Measurements from ENCODE around the gene SIRPB1.
"Not testable (repeated sequence)": the region's sequence is repeated elsewhere in the genome, so short reads cannot be mapped to it uniquely, and the experiment has no call there.

Gene SIRPB1

DNA sequence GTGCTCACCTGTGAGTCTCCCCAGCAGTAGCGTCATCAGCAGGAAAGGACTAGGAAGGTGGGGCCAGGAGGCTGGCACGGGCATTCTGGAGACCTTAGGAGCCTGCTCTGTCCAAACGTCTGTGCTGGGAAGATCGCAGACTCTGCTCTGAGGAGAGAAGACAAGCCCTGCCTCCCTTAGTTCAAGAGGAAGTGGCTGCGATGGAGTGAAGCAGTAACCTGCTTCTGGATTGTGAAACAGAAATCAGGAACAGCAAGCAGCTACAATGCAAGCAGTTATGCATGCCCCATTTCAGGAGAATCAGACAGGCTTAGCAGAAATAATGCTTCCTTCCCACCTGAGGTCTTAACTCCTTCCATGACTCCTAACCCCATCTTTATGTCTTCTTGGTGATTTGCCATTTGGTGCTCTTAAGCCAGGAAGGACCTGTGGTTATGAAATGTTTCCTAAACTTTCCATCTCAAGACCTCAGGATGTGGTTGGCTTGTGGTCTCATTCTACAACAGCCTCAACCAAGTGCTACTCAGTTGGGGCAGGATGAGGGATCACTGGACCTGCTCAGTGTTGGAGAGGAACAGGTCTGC, at the start of gene SIRPB1:
TSS of gene SIRPB1 (minus strand) at position 149 of the 584 bp plus-strand sequence. CDS start at position 84, 65 bp downstream.
- in situ Hi-C loops (cut with MboI; ENCODE audit: low sequenced_read_pairs) = no loop called here

DNA sequence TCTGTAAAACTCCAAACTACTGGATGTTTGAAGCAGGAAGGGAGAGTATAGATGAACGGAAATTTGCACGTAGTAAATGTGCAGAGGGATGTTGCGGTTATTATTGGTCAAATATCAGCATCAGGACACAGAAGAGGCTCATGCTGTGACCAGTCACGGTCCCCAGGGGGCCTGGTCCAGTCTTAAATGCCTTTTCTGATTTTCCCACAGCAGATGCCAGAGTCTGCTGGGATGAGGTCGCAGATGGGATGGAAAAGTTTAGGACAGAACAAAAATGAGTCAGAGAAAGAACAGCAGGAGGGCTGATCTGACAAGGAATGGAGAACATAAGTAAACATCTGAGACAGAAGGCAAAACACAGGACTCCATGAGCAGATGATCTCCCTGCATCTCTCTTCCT, 49.5 kb upstream of the SIRPB1 start:
- in situ Hi-C loops (cut with MboI; ENCODE audit: low sequenced_read_pairs) = no loop called here

DNA sequence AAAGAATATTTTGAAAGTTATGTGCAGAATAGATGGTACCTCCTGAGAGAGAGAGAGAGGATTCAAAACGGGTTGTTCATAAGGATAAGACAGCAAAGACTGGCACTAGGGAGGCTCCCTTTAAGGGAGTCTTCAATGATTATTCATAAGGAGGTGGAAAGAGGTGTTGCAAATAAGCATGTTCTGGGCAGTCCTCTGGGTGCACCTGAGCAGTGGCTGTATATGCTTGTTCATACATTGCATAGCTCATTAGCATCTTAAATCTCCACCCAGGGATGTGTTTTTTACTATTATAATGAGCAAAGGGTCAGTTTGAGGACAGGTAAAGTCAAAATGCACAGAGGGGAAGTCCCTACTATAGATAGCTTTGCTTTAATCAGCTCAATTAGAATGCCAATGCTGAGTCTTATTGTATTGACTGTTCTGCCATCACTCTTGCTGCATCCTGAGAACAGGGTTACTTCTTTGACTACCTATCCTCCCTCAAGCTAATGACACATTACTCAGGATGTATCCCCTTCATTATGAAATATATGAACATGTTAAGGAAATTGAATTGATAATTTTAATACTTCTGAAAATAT, 47.8 kb upstream of the SIRPB1 start:
- in situ Hi-C loops (cut with MboI; ENCODE audit: low sequenced_read_pairs) = no loop called here

DNA sequence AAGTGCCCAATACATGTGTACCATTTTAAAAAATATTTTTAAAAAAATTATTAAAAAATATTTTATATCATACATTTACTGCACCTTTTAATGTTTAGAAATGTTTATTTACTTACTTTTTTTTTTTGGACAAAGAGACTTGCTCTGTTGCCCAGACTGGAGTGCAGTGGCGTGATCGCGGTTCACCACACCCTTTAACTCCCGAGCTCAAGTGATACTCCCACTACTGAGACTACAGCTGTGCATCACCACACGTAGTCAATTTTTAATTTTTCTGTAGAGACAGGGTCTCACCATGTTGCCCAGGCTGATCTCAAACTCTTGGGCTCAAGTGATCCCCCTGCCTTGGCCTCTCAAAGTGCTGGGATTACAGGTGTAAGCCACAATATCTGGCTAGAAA, 47.0 kb upstream of the SIRPB1 start:
- in situ Hi-C loops (cut with MboI; ENCODE audit: low sequenced_read_pairs) = no loop called here

DNA sequence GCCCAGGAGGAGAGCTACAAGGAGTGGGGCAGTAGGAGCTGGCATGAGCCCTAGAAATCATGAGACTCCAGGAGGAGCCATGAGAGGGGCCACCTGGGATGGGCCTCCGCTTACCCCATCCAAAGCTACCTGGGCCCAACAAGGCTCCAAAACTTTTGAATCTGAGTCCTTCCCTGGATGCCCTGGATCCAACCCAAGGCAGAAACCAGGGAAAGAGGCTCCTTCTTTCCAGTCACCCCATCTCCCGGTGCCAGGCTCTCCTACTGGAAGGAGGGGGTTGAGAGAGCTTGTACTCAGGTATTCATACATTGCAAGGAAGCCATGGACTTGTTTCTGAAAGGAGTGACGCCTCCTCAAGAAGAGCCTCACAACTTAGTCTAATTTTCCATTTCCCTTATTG, 45.5 kb upstream of the SIRPB1 start:
- in situ Hi-C loops (cut with MboI; ENCODE audit: low sequenced_read_pairs) = no loop called here

DNA sequence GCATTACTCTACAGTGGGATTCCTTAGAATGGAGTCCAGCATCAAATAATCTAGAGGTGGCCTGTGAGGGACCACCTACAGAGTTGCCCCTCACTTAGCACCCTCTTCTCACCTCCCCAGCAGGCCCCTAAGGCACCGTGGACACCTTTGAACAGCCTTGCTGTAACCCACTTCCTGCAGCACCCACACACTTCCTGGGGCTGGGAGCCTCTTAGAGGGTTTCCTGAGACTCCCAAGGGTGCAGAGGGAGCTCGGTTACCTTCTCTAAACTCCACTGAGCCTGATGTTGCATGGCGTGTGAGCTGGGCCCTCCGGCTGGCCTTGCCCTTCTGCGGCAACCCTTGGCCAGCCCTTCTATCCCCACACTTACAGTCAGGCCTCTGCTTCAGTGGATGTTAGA, 45.1 kb upstream of the SIRPB1 start:
- in situ Hi-C loops (cut with MboI; ENCODE audit: low sequenced_read_pairs) = no loop called here

DNA sequence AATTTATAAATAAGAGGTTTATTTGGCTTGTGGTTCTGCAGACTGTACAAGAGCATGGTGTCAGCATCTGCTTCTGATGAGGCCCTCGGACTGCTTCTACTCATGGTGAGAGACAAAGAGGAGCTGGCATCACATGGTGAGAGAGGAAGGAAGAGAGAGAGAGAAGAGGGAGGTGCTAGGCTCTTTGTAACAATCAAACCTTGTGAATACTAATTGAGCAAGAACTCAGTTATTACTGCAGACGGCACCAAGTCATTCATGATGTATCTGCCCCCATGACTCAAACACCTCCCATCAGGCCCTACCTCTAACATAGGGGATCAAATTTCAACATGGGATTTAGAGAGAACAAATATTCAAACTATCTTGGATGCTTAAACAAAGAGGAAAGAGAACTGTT, 44.1 kb upstream of the SIRPB1 start:
- in situ Hi-C loops (cut with MboI; ENCODE audit: low sequenced_read_pairs) = no loop called here

DNA sequence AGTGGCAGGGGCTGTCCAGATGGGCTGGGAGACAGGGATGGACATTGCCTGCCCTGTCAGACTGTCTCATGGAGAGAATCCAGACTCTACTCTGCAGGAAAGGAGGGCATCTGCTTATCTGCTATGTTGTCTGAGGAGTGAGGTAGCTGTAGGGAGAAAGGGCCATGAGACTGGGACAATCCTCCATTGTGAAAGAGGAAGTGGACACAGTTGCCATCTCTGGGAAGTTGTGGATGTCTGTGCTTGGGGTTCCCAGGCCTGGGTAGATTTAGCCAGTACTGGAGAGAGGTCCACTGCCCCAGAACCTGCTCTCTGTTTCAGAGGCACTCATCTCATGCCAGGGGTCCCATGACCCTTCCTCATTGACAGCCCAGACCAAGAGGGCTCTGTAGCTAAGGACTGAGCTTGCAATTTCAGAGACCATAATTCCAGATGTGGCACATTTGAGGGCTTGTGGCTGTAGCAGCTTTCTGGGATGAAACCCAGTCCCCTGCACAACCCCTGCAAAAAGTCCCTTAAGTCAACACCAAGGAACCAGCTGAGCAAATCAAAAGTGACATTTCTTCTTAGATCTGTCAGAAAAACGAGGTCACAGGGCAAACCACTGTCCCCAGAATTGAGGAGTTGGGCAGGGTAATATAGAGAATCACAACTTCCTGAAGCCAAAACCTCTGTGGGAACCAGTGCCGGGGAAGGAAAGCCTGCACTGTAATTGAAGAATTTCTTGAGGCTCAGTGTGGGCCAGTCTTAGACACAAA, 41.9 kb upstream of the SIRPB1 start:
- in situ Hi-C loops (cut with MboI; ENCODE audit: low sequenced_read_pairs) = no loop called here

DNA sequence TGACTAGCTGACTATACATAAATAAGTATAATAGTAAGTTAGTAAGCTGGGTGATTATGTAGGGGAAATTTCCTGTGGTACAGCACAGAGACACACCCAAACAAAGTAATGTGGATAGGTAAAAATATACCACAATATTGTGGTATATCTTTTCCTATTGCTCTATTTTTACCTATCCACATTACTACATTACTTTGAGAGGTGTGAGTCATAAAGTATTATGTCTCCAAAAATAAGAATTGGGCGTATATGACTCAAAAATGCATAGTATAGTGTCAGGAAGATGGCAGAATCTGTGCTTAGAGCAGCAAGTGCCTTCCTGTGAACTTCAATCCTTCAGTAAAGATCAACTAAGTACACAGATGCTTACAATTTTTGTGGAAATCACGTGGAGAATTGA, 40.4 kb upstream of the SIRPB1 start:
- in situ Hi-C loops (cut with MboI; ENCODE audit: low sequenced_read_pairs) = no loop called here

DNA sequence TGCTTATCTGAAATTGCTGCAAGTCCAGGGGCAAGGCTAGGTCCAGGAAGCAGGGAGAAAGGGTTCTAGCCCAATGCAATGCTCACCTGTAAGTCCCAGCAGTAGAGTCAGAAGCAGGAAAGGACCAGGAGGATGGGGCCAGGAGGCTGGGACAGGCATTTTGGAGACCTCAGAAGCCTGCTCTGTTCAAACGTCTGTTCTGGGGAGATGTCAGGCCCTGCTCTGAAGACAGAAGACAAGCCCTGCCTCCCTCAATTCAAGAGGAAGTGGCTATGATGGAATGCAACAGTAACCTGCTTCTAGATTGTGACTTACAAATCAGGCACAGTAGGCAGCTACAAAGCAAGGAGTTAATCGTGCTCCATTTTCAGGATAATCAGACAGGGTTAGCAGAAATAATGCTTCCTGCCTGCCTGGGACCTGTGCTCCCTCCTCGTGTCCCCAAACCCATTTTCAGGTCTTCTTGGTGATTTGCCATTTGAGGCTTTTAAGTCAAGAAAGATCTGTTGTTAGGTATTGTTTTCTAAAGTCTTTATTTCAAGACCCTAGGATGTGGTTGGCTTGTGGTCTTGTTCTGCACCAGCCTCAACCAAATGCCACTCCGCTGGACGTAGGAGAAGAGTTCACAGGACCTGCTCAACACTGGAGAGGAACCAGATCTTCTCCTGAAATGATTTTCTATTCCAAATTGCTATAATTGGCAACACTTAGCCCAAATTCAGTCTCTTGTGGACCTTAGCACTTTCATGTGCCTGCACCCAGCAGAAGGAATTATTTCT, 37.9 kb upstream of the SIRPB1 start, which contains the start of gene SIRPG:
TSS of gene SIRPG (minus strand) at position 224 of the 779 bp plus-strand sequence. CDS start at position 159, 65 bp downstream.
- in situ Hi-C loops (cut with MboI; ENCODE audit: low sequenced_read_pairs) = no loop called here

DNA sequence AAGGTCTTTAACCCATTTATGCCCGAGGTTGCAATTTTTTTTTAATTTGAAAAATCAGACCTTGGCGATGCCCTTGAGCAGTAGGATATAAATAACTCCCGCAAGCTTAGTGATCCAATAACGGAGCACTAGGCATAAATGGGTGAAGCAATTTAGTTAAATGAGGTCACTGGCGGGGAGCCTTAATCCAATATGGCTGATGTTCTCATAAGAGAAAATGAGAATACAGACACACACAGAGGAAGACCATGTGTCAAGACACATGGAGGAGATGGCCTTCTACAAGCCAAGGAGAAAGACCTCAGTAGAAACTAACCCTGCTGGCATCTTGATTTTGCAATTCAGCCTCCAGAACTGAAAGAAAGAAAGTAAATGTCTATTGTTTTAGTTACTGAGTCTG, 37.0 kb upstream of the SIRPB1 start:
- in situ Hi-C loops (cut with MboI; ENCODE audit: low sequenced_read_pairs) = no loop called here

DNA sequence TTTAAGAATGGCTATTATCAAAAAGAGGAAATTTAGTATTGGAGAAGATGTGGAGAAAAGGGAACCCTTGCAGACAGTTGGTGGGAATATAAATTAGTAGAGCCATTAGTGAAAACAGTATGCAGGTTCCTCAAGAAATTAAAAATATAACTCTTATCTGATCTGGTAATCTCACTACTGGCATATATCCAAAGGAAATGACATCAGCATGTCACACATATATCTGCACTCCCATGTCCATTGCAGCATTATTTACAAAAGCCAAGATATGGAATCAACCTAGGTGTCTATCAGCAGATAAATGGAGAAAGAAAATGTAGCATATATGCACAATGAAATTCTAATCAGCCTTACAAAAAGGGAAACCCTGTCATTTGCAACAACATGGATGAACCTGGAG, 35.2 kb upstream of the SIRPB1 start:
- in situ Hi-C loops (cut with MboI; ENCODE audit: low sequenced_read_pairs) = no loop called here

DNA sequence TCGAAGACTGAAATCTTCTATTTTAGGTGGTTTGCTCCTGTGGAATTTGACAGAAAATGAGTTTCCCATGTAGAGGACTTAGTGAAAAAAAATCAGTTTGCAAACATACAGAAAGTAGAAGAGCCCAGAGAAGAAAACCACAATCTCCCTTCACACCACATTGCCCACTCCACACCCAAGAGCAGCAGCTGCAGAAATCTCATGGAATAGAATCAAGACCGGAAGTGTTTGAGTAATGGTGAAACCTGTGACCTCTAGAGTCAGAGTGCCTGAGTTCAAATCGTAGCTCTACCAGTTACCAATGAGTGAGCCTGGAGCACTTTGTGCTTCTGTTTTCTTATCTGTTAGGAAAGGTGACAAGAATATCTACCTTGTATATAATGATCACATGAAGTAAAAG, 33.2 kb upstream of the SIRPB1 start:
- in situ Hi-C loops (cut with MboI; ENCODE audit: low sequenced_read_pairs) = no loop called here

DNA sequence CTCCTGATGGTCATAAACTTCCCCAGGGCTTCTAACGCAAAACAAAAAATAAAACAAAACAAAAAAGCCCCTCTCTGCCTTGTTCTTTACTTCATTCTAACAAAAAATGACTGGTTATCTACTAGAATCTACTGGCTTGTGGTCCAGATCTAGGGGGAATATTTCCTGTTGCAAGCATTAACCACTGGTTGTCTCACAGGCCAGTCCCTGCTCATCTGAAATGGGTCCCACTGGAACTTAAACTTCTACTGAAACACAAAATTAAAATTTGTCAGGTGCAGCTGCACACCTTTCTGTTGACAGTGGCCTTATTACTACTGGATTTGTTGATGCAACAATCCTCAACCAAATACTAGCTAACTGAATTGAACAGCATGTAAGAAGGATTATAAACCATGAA, 32.3 kb upstream of the SIRPB1 start:
- in situ Hi-C loops (cut with MboI; ENCODE audit: low sequenced_read_pairs) = no loop called here

DNA sequence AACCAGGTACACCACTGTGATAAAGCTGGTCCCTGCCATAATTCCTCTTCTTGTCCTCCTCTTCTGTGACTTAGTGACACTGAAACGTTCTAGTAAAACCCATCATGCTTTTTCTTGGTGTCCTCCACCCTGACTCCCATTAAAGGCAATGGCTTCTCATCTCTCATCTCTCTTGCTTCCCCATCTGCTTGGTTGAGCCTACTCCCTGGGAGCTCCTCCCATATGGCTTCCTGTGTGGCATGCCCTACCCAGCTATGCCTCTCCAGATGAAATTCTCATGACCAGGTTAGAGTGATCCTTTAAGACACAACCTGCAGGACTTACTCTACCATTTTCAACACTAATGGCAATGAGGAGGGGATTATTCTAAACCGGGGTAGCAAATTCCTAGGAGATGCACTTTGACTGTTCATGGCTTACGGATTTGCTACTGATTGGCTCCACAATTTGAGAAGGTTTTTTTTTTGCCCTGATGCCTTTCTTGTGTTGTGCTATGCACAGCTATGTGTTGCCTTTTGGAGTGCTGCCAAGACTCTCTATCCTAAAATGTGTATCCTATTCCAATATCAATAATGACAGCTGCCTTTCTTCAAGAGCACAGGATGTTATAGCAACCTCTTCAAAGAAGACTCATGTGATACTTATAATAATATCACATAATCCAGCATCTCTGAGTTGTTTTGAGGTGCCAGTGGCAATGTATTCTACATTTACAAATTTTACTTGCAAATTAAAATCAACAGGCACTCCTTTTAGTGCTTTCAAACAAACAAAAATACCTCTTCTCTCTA, 31.7 kb upstream of the SIRPB1 start:
- in situ Hi-C loops (cut with MboI; ENCODE audit: low sequenced_read_pairs) = no loop called here

DNA sequence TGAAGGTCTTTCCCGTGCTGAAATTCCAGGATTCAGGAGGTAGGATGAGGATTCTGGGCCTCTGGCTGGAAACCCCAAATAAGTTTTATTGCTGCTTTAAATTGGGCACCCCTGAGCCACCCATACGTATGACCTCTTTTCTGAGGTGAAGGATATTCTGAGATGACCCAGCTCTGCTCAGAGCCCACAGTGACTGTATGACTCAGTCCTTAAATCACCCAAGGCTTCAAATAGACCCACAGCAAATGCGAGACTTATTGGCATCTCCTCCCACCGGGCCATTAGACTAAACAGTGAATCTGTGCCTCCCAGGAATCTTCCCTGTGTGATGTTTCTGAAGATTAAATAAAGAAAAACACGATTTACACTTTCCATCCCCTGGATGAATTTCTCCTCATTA, 28.3 kb upstream of the SIRPB1 start:
- in situ Hi-C loops (cut with MboI; ENCODE audit: low sequenced_read_pairs) = no loop called here

DNA sequence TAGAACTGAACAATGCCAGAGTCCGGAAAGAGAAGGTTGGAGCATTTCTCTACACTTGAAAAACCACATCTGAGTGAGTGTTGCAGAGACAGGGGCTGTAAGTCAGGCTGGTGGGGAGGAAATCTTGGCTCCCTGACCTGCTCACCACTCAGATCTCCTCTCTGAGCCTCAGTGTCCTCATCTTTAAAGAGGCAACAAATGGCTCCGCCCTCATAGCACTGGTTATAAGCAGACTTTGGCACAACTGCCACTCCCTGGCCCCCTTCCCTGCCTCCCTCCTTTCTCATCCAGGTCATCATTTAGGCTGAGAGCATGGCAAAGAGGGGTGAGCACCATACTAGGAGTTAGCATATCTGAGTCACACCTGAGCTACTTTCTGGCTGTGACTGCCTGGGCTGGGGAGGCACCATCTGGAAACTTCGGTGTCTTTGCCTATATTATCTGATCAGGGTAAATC, 27.2 kb upstream of the SIRPB1 start:
- in situ Hi-C loops (cut with MboI; ENCODE audit: low sequenced_read_pairs) = no loop called here

DNA sequence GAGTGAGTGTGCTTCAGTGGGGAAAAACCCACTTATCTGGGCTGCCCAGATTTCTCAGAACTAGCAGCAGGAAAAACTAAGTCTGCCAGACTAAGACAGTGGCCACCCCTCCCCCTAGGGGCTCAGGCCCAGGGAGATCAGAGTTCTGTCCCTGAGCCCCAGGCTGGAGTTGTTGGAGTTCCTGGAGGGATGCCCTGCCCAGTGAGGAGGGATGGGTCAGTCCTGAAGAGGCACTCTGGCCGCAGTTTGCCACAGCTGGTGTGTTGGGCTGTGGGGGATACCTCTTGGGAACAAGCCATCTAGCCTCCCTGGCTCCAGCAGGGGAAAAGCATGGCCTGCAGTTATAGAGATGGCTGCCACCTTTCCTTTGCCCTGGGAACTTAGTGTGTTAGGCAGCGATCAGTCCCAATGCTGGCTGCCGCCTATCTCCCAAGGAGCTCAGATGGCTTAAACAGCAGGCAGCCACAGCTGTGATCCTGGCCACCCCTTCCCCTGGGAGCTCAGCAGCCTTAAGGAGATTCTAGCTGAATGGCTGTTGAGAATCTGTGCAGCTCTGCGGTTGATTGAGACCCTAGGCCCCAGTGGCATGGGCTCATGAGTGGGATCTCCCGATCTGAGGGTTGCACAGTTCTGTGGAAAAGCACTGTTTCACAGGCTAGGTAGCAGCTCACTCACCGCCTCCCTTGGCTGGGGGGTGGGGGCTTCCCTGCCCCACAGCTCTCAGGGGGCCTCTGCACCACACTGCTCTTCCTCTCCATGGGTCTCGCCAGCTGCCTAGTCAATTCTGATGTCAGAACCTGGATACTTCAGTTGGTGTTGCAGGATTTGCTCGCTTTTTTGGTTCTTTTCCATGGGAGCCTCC, 24.5 kb upstream of the SIRPB1 start:
- in situ Hi-C loops (cut with MboI; ENCODE audit: low sequenced_read_pairs) = no loop called here

DNA sequence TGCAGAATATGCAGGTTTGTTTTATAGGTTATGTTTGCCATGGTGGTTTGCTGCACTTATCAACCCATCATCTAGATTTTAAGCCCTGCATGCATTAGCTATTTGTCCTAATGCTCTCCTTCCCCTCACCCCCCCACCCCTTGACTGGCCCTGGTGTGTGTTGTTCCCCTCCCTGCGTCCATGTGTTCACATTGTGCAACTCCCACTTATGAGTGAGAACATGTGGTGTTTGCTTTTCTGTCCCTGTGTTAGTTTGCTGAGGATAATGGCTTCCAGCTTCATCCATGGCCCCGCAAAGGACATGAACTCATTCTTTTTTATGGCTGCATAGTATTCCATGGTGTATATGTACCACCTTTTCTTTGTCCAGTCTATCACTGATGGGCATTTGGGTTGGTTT, 18.8 kb upstream of the SIRPB1 start:
- in situ Hi-C loops (cut with MboI; ENCODE audit: low sequenced_read_pairs) = not testable (repeated sequence)

DNA sequence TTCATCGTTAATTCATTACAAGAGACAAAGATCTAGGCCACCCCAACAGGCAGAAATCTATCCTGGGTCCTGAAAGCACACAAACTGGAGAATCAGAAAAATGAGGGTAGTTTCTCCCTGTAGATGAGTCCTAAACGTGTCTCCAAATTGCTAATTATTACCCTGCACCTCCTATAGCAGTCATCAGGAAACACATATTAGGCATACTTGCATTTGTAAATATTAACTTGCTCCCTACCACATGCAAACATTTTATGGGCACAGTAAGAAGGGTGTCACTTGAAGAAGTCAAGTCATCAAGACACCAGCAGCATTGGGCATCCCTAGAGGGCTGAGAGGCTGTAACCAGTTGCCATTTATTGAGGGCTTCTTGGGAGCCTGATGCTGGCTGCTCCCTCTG, 17.9 kb upstream of the SIRPB1 start:
- in situ Hi-C loops (cut with MboI; ENCODE audit: low sequenced_read_pairs) = no loop called here

All from hTERT RPE-1 (cell line).